ENCODE measurements around the gene COG3.

DNA sequence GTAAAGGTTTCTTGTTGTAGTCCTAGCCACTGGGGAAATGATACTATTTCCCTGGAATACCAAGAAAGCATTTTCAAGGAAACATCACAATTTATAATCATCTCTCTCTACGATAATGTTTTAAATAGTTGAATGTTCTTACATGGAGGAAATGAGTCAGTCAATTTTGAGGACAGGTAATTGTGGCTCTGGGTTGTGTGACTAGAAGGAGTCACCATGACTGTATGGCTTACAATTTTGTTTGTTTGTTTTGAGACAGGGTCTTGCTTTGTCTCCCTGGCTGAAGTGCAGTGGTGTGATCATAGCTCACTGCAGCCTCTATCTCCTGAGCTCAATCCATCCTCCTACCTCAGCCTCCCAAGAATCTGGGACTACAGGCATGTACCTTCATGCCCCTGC is 47.4 kb downstream of the COG3 start:
- TF ChIP-seq EZH2phosphoT487 (IDR thresholded peaks at IDR 0.05; ENCODE audit: insufficient read depth, low read depth) = no peak
- no peak for TF ChIP-seq EZH2 (IDR thresholded peaks at IDR 0.05; ENCODE audit: insufficient read depth, poor library complexity, severe bottlenecking)
